Embryonic facial prominence (tissue), 1 donor: Measurements from ENCODE around the gene ZBTB11.
"Not testable (repeated sequence)": the region's sequence is repeated elsewhere in the genome, so short reads cannot be mapped to it uniquely, and the experiment has no call there.

Source experiments
- DNase-seq: peaks from one replicate; pipeline ENCODE4 v3.0.0-alpha.2; 2016; ENCODE audit errors: extremely low spot score

Gene ZBTB11

GRCh38 chr3:101643861-101644613 lies 32.9 kb downstream of the ZBTB11 start:
- DNase-seq = no peak

- no peak for DNase-seq
These were observed 33.7 kb downstream of the ZBTB11 start for GRCh38 chr3:101643009-101643844.

- no peak for DNase-seq
These were observed 34.5 kb downstream of the ZBTB11 start for GRCh38 chr3:101642441-101642840.

GRCh38 chr3:101641397-101642115 lies 35.4 kb downstream of the ZBTB11 start:
- DNase-seq = not testable (repeated sequence)

GRCh38 chr3:101640256-101640655 lies 36.7 kb downstream of the ZBTB11 start:
- no peak for DNase-seq

- DNase-seq = no peak
These were observed 37.5 kb downstream of the ZBTB11 start for GRCh38 chr3:101639280-101639963.

GRCh38 chr3:101638261-101638745 lies 38.6 kb downstream of the ZBTB11 start:
- DNase-seq = no peak

GRCh38 chr3:101637451-101637850 lies 39.5 kb downstream of the ZBTB11 start:
- DNase-seq = no peak

- DNase-seq = no peak
These were observed 40.8 kb downstream of the ZBTB11 start for GRCh38 chr3:101635954-101636798.

GRCh38 chr3:101635345-101635744 lies 41.6 kb downstream of the ZBTB11 start:
- no peak for DNase-seq

GRCh38 chr3:101634591-101635196 lies 42.2 kb downstream of the ZBTB11 start:
- no peak for DNase-seq

GRCh38 chr3:101633186-101633585 lies 43.7 kb downstream of the ZBTB11 start:
- no peak for DNase-seq

GRCh38 chr3:101632586-101632985 lies 44.3 kb downstream of the ZBTB11 start:
- no peak for DNase-seq

- not testable (repeated sequence) for DNase-seq
These were observed 45.0 kb downstream of the ZBTB11 start for GRCh38 chr3:101631959-101632358.

- DNase-seq = no peak
These were observed 45.7 kb downstream of the ZBTB11 start for GRCh38 chr3:101631098-101631796.

GRCh38 chr3:101629219-101629618 lies 47.7 kb downstream of the ZBTB11 start:
- no peak for DNase-seq

- DNase-seq = no peak
These were observed 51.1 kb downstream of the ZBTB11 start for GRCh38 chr3:101625879-101626278.

GRCh38 chr3:101624857-101625256 lies 52.1 kb downstream of the ZBTB11 start:
- DNase-seq = no peak

GRCh38 chr3:101623656-101624055 lies 53.3 kb downstream of the ZBTB11 start:
- DNase-seq = no peak

- DNase-seq = no peak
These were observed 57.2 kb downstream of the ZBTB11 start for GRCh38 chr3:101619734-101620133.
